ENCODE data around the gene UBALD2.
"Not testable (repeated sequence)": the region's sequence is repeated elsewhere in the genome, so short reads cannot be mapped to it uniquely, and the experiment has no call there.

The UBALD2 gene

GRCh38 chr17:76266244-76266938, 1.2 kb downstream of the UBALD2 start:
- DNase-seq = no peak

- no peak for DNase-seq
These were observed 2.0 kb downstream of the UBALD2 start for GRCh38 chr17:76267051-76267576.

GRCh38 chr17:76267581-76268001, 2.4 kb downstream of the UBALD2 start:
- DNase-seq = not testable (repeated sequence)

GRCh38 chr17:76268015-76268749, 3.0 kb downstream of the UBALD2 start:
- DNase-seq = no peak

- DNase-seq = no peak
These were observed 4.1 kb downstream of the UBALD2 start for GRCh38 chr17:76268991-76269981.

GRCh38 chr17:76270127-76270592, 5.0 kb downstream of the UBALD2 start:
- no peak for DNase-seq

- DNase-seq = no peak
These were observed 5.9 kb downstream of the UBALD2 start for GRCh38 chr17:76270770-76271668.

GRCh38 chr17:76271669-76272540, 6.8 kb downstream of the UBALD2 start:
- DNase-seq = no peak

GRCh38 chr17:76272541-76273444, 7.6 kb downstream of the UBALD2 start:
- DNase-seq = no peak

GRCh38 chr17:76273445-76274111, 8.4 kb downstream of the UBALD2 start:
- DNase-seq = no peak

GRCh38 chr17:76274112-76274956, 9.2 kb downstream of the UBALD2 start:
- peak; percentile 11 for DNase-seq

GRCh38 chr17:76275382-76276068, 10.4 kb downstream of the UBALD2 start:
- DNase-seq = no peak

GRCh38 chr17:76276069-76276431, 10.9 kb downstream of the UBALD2 start:
- DNase-seq = no peak

- DNase-seq = no peak
These were observed 11.5 kb downstream of the UBALD2 start for GRCh38 chr17:76276461-76277299.

- no peak for DNase-seq
These were observed 12.4 kb downstream of the UBALD2 start for GRCh38 chr17:76277300-76278267.
